Thyroid gland (tissue), 4 donors: ENCODE results near the gene STK24.

ENCODE experiments used
- POLR2A ChIP-seq, 2 donors: fragments of 450-650 bp; IDR thresholded peaks; one replicate each; pipeline ENCODE4 v1.6.1; 2017; ENCODE audit warnings: antibody characterized with exemption in 2 of 2, mild to moderate bottlenecking in 2 of 2, moderate library complexity in 1 of 2
- TF ChIP-seq, protein P1 (sequence below), 6 experiments: fragments of 200-600 bp in 3 of 6; fragments of 450-650 bp in 3 of 6; sonication (generic) in 3 of 6; IDR thresholded peaks; one replicate each; pipeline ENCODE4 v1.5.1; 2016 to 2019; ENCODE audit warnings: antibody characterized with exemption in 6 of 6, mild to moderate bottlenecking in 2 of 6, inconsistent platforms in 1 of 6, moderate library complexity in 1 of 6

DNA sequence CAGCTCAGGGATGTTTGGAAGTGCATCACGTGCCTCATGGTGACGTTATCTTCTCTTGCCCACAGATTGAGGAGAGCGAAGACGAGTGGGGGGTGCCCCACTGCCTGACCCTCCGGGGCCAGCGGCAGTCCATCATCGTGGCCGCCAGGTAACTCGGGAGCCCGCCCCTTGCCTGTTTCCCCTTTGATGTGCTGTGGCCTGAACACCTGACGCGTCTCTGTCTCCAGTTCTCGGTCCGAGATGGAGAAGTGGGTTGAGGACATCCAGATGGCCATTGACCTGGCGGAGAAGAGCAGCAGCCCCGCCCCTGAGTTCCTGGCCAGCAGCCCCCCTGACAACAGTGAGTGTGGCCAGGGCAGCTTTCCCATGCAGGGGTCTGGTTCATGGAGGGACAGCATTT, 137.0 kb downstream of the STK24 start:
- TF ChIP-seq POLR2A (IDR thresholded peaks at IDR 0.05) = no peak
- TF ChIP-seq, protein P1, sequence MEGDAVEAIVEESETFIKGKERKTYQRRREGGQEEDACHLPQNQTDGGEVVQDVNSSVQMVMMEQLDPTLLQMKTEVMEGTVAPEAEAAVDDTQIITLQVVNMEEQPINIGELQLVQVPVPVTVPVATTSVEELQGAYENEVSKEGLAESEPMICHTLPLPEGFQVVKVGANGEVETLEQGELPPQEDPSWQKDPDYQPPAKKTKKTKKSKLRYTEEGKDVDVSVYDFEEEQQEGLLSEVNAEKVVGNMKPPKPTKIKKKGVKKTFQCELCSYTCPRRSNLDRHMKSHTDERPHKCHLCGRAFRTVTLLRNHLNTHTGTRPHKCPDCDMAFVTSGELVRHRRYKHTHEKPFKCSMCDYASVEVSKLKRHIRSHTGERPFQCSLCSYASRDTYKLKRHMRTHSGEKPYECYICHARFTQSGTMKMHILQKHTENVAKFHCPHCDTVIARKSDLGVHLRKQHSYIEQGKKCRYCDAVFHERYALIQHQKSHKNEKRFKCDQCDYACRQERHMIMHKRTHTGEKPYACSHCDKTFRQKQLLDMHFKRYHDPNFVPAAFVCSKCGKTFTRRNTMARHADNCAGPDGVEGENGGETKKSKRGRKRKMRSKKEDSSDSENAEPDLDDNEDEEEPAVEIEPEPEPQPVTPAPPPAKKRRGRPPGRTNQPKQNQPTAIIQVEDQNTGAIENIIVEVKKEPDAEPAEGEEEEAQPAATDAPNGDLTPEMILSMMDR (IDR thresholded peaks at IDR 0.05) = no peak
